Mesodermal cell (in vitro differentiated cells): ENCODE measurements around the gene TAPBP.
A peak's percentile ranks its signal among the peaks of the same experiment; 100 is the strongest.
"Not testable (repeated sequence)": the region's sequence is repeated elsewhere in the genome, so short reads cannot be mapped to it uniquely, and the experiment has no call there.

Experiments
- H3K27ac ChIP-seq: 2 replicates; pipeline ENCODE4 v1.7.0; 2013; ENCODE audit warnings: mild to moderate bottlenecking, low read depth, low read length, moderate library complexity; ENCODE audit not compliant: severe bottlenecking
- H3K36me3 ChIP-seq: 2 replicates; pipeline ENCODE4 v1.7.1; 2013; ENCODE audit warnings: mild to moderate bottlenecking, low read length, moderate library complexity; ENCODE audit not compliant: control insufficient read depth, insufficient read depth
- H3K4me1 ChIP-seq: one replicate; pipeline ENCODE4 v1.7.1; 2013; ENCODE audit warnings: mild to moderate bottlenecking, low read length; ENCODE audit not compliant: insufficient read depth, control insufficient read depth, poor library complexity, severe bottlenecking
- H3K4me3 ChIP-seq: 2 replicates; pipeline ENCODE4 v1.7.0; 2013; ENCODE audit warnings: low read length, control low read depth, mild to moderate bottlenecking; ENCODE audit not compliant: insufficient read depth, poor library complexity, severe bottlenecking; ENCODE audit errors: extremely low read depth
- H3K9me3 ChIP-seq: 2 replicates; pipeline ENCODE4 v1.7.1; 2013; ENCODE audit warnings: mild to moderate bottlenecking, low read length, moderate library complexity; ENCODE audit not compliant: control insufficient read depth
- WGBS, 2 experiments: methylation state at CpG; one replicate each; pipeline ENCODE4 v1.1.5; 2013; ENCODE audit warnings: missing lambda C conversion rate in 2 of 2; ENCODE audit not compliant: insufficient coverage in 2 of 2; 5-methylcytosine and 5-hydroxymethylcytosine counted together

The TAPBP gene

DNA sequence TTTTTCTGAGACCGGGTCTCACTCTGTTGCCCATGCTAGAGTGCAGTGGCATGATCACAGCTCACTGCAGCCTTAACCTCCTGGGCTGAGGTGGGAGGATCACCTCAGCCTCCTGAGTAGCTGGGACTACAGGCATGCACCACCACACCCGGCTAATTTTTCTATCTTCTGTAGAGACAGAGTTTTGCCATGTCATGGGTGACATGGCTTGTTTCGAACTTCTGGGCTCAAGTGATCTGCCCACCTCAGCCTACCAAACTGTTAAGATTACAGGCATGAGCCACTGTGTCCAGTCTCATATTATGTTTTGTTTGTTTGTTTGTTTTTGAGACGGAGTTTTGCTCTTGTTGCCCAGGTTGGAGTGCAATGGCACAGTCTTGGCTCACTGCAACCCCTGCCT is 28.7 kb downstream of the TAPBP start:
- H3K36me3 ChIP-seq, result peaks cover 69% of the 10 kb centered on the region
- H3K9me3 ChIP-seq, H3K27ac ChIP-seq, H3K4me3 ChIP-seq, H3K4me1 ChIP-seq: not testable (repeated sequence)
- WGBS, 2 experiments, result 92 to 100% methylated on average over 2 to 3 of the region's 4 CpGs

DNA sequence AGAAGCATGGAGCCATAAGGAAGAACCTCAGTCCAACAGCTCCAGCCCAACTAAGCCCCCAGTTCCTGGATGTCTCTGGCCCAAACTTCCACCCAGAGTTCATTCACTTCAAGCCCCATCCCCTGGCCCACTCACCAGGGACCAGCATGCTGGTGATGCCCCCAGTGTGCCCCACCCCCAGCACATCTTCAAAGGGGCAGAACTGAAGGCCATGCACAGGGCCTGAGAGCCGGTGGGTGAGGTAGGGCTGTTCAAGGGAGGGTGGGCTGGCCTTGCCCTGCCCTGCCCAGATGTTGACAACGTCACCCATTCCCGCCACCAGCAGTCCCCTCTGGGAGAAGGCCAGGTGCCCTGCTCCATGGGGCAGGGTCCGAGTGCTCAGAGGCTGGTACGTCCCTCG is 33.3 kb downstream of the TAPBP start:
- no peaks in the 10 kb centered on the region for H3K9me3 ChIP-seq
- peaks cover 15% of the 10 kb centered on the region for H3K4me1 ChIP-seq
- peaks cover 80% of the 10 kb centered on the region for H3K36me3 ChIP-seq
- WGBS, 2 experiments, result 94 to 98% methylated on average over 6 of the region's 6 CpGs
- no peak overlapping the region for H3K4me3 ChIP-seq
- H3K27ac ChIP-seq, result no peak overlapping the region

DNA sequence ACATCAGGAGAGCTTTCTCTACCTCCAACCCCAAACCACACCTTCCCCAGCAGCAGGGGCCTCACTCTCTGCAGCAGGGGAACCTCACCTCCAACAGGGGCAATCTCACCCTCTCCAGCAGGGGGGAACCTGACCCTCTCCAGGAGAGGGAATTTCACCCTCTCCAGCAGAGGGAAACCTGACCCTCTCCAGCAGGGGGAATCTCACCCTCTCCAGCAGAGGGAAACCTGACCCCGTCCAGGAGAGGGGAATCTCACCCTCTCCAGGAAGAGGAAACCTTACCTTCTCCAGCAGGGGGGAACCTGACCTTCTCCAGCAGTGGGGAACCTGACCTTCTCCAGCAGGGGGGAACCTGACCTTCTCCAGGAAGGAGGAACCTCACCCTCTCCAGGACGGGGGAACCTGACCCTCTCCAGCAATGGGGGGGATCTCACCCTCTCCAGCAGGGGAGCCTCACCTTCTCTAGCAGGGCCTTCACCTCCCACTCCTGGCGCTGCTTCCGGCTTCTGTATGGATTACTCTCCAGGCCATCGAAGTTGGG is 33.8 kb downstream of the TAPBP start:
- 83 to 90% methylated on average over 1 to 2 of the region's 5 CpGs for WGBS, 2 experiments
- H3K36me3 ChIP-seq, result peaks cover 83% of the 10 kb centered on the region
- peaks cover 20% of the 10 kb centered on the region for H3K4me1 ChIP-seq

DNA sequence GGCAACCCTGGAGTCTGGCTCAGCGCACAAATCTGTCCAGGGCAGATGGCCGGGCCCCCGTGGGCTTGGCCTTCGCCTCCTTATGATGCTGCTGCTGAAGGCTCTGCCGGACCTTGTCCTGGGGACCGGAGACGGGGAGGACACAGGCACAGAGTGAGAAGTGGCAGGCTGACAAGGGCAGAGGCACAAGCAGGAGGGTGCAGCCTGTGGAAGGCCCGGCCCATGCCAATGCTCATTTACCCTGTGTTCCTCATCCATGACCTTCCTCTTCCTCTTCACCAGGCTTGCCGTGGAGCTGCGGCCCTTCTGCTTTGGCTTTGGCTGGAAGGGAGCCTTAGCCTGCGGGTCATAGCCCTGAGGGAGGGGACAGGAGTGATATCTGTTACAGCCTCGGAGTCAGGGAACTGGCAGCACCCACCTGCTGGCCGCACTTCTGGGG is 34.6 kb downstream of the TAPBP start:
- H3K27ac ChIP-seq, result no peak overlapping the region
- H3K4me1 ChIP-seq, result peaks cover 23% of the 10 kb centered on the region
- WGBS, 2 experiments, result 88 to 94% methylated on average over 9 to 11 of the region's 13 CpGs
- no peak overlapping the region for H3K4me3 ChIP-seq
- H3K36me3 ChIP-seq, result peaks cover 83% of the 10 kb centered on the region
- H3K9me3 ChIP-seq, result no peaks in the 10 kb centered on the region

More for the DNA sequence above, 33.8 kb downstream of the TAPBP start:
- H3K9me3 ChIP-seq, result no peaks in the 10 kb centered on the region
- H3K27ac ChIP-seq, result no peak overlapping the region
- no peak overlapping the region for H3K4me3 ChIP-seq

DNA sequence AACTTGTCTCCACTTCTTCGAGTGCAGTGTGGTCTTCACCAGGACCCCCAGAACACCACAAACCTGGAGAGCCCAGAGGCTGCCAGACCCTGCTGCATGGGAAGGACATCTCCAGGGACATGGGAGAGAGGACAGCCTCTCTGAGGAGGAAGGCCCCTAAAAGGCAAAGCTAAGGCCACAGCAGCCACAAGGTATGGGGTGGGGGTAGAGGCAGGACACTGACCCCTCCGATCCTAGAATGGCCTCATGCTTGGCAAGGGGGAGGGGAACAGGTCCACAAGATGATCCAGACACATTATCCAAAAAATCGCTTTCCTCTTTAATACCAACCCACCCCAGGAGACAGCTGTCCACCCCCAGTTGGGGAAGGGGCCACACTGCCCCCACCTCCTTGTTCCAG is 35.1 kb downstream of the TAPBP start:
- Histone ChIP-seq H3K27ac (no peak overlapping the region), H3K4me1 (peaks cover 25% of the 10 kb centered on the region), H3K4me3 (no peak overlapping the region), H3K36me3 (peaks cover 83% of the 10 kb centered on the region), H3K9me3 (no peaks in the 10 kb centered on the region)
- 90 to 100% methylated on average over 1 to 2 of the region's 3 CpGs for WGBS, 2 experiments

DNA sequence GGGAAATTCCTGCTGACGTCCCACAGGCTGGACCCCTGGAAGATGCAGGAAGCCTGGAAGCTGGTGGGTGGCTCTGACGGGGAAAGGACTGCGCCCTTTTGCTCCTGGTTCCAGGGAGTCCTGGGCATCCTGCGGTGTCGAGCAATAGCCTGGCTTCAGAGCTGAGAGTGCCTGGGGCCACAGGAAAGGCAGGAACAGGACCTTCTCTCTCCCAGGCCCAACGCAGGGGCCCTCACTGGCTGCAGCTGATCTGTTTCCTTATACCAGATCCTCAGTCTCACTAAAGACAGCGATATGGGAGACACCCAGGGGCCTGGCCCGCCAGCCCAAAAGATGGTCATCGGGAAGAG is 35.5 kb downstream of the TAPBP start:
- 89 to 97% methylated on average over 6 of the region's 9 CpGs for WGBS, 2 experiments
- H3K4me1 ChIP-seq, result peaks cover 25% of the 10 kb centered on the region

DNA sequence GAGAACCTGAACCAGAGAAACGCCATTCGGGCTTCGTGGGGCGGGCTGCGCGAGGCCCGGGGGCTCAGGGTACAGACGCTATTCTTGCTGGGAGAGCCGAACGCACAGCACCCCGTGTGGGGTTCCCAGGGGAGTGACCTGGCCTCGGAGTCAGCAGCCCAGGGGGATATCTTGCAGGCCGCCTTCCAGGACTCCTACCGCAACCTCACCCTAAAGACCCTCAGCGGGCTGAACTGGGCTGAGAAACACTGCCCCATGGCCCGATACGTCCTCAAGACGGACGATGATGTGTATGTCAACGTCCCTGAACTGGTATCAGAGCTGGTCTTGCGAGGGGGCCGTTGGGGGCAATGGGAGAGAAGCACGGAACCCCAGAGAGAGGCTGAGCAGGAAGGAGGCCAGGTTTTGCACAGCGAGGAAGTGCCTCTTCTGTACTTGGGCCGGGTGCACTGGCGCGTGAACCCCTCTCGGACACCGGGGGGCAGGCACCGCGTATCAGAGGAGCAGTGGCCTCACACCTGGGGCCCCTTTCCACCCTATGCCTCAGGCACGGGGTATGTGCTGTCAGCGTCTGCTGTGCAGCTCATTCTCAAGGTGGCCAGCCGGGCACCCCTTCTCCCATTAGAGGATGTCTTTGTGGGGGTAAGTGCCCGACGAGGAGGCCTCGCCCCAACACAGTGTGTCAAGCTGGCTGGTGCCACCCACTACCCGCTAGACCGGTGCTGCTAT is 36.1 kb downstream of the TAPBP start:
- 60 to 62% methylated on average over 32 to 39 of the region's 39 CpGs for WGBS, 2 experiments
- Histone ChIP-seq H3K36me3 (peaks cover 84% of the 10 kb centered on the region), H3K4me1 (peaks cover 25% of the 10 kb centered on the region), H3K9me3 (no peaks in the 10 kb centered on the region), H3K27ac (peak overlapping the region; percentile 79), H3K4me3 (peak overlapping the region; percentile 49)

More for the DNA sequence above, 35.5 kb downstream of the TAPBP start:
- Histone ChIP-seq H3K9me3 (no peaks in the 10 kb centered on the region), H3K4me3 (no peak overlapping the region), H3K36me3 (peaks cover 83% of the 10 kb centered on the region), H3K27ac (no peak overlapping the region)

DNA sequence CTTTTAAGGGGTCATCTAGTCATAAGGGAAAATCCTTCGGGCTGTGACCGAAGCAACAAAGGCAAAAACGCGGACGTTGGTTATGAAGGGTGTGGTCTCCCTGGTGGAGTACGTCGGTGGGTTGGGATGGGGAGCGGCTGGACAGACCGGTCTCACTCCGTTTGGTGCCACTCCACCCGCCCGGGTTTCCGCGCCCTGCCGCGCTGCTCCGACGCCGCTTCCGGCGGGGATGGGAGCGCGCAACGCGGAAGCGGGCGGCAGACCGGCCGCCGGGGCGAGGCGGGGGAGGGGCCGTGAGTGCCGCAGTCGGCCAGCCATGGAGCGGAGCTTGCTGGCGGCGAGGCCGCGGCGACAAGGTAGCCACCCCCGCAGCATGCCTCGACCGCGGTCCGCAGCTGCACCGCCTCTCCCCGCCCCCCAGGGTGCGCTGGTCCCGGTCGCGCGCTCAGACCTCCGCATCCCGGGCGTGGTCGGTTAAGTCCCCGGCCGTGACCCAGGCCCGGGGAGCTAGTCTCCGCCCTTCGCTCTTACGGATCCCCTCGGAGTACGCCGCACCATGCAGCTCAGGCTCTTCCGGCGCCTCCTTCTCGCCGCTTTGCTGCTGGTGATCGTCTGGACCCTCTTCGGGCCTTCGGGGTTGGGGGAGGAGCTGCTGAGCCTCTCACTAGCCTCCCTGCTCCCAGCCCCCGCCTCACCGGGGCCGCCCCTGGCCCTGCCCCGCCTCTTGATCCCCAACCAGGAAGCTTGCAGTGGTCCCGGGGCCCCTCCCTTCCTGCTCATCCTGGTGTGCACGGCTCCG is 36.8 kb downstream of the TAPBP start, which contains the start of gene B3GALT4:
B3GALT4 (plus strand) TSS at position 260 of the 799 bp plus-strand sequence; CDS start at position 557, 297 bp downstream.
- H3K4me1 ChIP-seq, result peaks cover 25% of the 10 kb centered on the region
- H3K36me3 ChIP-seq, result peaks cover 82% of the 10 kb centered on the region
- no peaks in the 10 kb centered on the region for H3K9me3 ChIP-seq
- H3K4me3 ChIP-seq, result peak within 1 kb of the TSS; percentile 49
- H3K27ac ChIP-seq, result peak within 1 kb of the TSS; percentile 79
- 1 to 2% methylated on average over 52 to 76 of the region's 80 CpGs for WGBS, 2 experiments

DNA sequence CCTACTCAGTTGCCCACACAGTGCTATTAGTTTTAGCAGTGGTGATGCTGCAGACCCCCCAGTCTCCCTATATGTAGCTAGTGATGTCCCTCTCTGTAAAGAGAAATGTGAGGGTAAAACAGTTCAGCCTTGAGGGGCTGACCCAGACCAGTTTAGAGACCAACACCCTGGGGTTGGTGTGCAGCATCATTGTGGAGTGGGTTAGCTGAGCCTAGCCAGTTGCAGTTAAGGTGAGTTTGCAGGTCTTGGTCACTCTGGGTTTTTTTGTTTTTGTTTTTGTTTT is 37.4 kb downstream of the TAPBP start:
- peaks cover 77% of the 10 kb centered on the region for H3K36me3 ChIP-seq
- no peaks in the 10 kb centered on the region for H3K9me3 ChIP-seq
- H3K27ac ChIP-seq, result peak overlapping the region; percentile 79
- H3K4me3 ChIP-seq, result peak overlapping the region; percentile 49
- peaks cover 25% of the 10 kb centered on the region for H3K4me1 ChIP-seq

DNA sequence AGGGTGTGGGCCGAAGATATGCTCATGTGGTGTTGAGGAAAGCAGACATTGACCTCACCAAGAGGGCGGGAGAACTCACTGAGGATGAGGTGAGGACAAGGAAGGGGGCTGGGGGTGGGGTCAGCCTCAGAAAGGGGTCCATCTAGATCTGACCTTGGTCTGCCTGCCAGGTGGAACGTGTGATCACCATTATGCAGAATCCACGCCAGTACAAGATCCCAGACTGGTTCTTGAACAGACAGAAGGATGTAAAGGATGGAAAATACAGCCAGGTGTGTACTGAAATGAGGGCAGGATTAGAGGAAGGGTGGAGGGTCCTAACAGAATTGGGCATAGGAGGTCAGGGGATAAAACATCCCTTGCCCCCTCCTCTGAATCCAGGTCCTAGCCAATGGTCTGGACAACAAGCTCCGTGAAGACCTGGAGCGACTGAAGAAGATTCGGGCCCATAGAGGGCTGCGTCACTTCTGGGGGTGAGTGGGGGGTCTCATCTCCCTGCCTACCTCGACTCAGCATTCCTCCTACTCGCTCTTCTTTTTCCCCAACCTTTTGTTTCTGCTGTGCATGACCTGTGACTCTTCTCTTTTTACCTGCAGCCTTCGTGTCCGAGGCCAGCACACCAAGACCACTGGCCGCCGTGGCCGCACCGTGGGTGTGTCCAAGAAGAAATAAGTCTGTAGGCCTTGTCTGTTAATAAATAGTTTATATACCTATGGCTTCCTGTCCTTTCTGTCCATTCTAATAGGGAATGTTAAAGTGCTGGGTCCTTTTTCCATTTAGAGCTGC is 37.9 kb downstream of the TAPBP start:
- Histone ChIP-seq H3K4me3 (peak overlapping the region; percentile 49), H3K4me1 (peaks cover 25% of the 10 kb centered on the region), H3K27ac (peak overlapping the region; percentile 79), H3K36me3 (peaks cover 72% of the 10 kb centered on the region)
- 74 to 83% methylated on average over 7 of the region's 16 CpGs for WGBS, 2 experiments
- H3K9me3 ChIP-seq, result not testable (repeated sequence)
